Activated naive CD4-positive, alpha-beta T cell treated with Interleukin-2 at 50 U/mL for 16 hours (primary cell): ENCODE measurements around the gene JAKMIP2.
"Not testable (repeated sequence)": the region's sequence is repeated elsewhere in the genome, so short reads cannot be mapped to it uniquely, and the experiment has no call there.

Experiments
- DNase-seq: peaks from one replicate; pipeline ENCODE4 v3.0.0-alpha.2; 2020

Gene JAKMIP2

GRCh38 chr5:147743012-147743411 lies 39.5 kb downstream of the JAKMIP2 start:
- DNase-seq: no peak

GRCh38 chr5:147742151-147742550 lies 40.4 kb downstream of the JAKMIP2 start:
- no peak for DNase-seq

- no peak for DNase-seq
Measured at GRCh38 chr5:147740864-147741263, 41.7 kb downstream of the JAKMIP2 start.

DNA sequence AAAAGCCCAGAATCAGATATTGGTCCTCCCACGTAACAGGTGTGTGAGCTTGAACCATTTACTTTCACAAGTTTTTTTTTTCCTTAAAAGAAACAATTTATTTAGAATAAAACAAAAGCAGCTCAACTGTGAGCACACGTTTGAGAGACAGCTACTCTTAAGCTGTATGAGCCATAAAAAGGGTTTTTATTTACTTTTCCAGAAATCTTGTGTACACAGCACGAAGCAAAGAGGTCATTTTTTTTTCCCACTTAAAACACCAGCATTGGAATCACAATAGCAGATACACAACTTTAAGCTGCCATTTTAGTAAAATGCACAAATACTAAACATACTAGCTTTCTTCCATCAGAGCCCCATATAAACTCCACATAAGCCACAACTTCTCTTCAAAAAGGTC lies 44.6 kb downstream of the JAKMIP2 start:
- no peak for DNase-seq

- no peak for DNase-seq
Measured at GRCh38 chr5:147735621-147736125, 46.9 kb downstream of the JAKMIP2 start.

DNA sequence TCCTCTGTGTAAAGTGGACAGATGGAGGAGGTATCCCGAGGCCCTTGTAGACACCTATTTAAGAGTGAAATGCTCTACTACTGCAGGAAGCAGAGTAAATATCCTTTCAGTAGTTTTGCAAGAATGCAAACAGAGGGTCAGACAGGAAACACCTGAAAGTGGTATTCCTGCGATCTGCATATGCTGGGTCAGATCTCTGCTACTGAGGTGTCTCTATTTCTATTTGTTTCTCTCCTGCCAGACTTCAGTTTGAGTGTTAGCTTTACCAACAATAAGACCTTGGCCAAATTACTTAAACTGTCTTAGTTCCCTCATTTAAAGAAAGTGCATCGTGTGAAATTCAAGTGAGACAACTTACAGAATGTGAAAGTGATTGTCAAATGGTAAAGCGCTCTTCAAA lies 47.6 kb downstream of the JAKMIP2 start:
- DNase-seq: no peak

DNA sequence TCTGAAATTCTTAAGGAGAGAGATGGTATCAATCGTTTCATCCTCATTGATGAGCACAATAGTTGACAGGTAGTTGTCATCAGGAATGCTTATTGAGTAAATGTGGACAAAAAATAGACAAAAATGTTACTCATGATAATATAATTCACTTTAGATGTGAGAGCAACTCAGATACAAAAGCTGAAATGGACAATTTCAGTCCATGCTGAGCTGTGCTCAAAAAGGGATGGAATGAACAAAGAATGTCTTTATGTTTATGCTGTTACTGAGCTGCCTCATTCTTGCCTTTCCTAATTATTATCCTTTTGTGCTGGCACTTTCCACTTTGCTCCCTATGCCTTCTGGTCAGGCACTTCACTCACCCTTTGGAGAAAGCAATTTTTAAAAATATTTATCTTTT lies 49.5 kb downstream of the JAKMIP2 start:
- DNase-seq: no peak

DNA sequence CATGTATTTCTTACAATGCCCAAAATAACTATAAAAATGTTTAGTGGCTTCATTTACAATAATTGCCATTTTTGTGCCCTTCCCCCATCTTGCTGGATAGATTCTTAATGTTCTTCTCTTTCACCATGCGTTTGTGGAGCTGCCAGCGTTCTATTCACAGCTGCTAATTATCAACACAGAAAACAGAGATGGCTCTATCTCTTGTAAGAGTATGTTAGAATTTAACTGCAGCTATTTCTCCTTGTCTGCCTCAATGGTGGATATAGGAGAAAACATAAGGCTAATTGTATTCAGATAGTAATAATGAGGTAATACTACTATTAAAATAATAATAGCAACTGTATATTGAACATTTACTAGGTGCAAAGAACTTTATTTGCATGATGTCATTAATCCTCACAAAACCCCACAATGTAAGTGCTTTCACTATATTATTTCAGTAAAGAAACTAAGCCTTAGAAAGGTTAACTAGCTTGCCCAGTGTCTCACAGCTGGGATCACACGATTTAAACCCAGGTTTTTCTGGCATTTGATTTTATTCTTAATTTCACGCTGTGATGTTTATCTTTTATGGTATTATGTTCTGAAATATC lies 50.1 kb downstream of the JAKMIP2 start:
- no peak for DNase-seq

DNA sequence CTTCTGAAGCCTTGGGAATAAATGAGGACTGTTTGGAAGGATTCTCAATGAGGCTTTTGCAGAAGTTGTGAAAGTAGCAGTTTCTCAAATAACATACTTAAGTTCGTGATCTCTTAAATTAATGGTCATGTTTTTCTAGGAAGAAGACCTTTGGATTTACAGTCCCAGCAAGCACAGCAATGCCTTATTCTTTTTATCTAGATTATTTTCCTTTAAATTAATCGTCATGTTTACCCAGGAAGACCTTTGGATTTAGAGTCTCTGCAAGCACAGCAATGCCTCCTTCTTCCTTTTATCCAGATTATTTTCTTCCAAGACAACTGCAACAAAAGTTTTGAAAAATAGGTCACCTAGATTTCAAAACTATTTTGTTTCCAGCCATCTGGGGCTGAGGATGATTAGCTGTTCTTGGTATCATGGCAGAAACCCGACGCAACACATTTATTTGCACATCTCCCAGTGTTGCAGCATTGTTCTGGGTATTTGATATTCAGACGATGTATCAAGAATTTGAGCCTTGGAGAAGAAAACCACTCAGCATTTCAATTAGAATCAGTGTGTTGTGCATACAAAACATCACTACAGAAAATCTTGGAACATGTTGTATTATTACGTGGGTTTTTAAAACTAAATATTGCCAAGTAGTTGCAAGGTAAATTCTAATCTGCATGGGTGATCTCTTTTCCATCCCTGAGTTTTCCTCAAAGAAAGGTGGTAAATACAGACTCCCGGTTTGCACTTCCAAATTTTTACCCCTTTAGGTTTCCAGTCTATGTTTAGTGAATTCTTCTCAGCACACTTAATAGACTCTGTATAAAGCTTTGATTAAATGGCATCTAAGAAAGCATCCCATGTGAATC lies 50.9 kb downstream of the JAKMIP2 start:
- DNase-seq: no peak

GRCh38 chr5:147727200-147727599 lies 55.3 kb downstream of the JAKMIP2 start:
- DNase-seq: no peak

GRCh38 chr5:147721191-147721960 lies 61.2 kb downstream of the JAKMIP2 start:
- DNase-seq: not testable (repeated sequence)

GRCh38 chr5:147713550-147714295 lies 68.8 kb downstream of the JAKMIP2 start:
- no peak for DNase-seq

- no peak for DNase-seq
Measured at GRCh38 chr5:147712598-147712997, 69.9 kb downstream of the JAKMIP2 start.

DNA sequence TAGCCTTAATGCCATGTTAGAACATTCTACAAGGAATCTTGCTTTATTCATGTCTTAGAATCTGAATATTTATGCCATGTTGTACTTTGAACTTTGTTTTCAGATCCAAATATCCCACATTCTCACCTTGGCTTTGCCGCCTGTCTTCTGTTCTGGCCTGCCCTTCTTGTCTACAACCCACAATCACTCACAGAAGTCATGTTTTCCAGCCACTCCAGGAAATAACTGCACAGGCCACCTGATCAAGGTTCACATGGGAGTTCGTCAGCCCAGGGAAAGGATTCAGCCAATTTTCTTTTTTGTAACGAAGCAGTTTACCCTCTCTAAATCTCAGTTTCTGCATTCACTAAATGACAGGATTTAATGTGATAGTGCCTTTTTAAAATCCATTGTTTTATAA lies 70.5 kb downstream of the JAKMIP2 start:
- no peak for DNase-seq

DNA sequence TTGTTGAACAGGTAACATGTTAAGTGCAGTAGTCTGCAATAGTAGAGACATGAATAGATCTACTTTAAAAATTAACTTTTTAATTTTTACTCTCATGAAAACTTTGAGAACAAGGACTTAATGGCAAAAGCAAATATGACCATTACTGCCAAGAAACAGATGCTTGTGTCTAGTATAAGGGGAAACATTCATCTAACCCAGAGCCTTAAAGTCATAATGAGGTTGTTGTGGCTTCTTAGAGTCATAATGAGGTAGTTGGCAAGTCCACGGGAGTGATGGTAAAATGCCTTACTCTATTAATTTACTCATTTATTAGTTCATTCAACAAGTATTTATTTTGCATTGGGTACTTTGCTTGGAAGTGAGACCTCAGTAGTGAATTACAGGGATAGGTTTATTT lies 71.5 kb downstream of the JAKMIP2 start:
- DNase-seq: no peak

DNA sequence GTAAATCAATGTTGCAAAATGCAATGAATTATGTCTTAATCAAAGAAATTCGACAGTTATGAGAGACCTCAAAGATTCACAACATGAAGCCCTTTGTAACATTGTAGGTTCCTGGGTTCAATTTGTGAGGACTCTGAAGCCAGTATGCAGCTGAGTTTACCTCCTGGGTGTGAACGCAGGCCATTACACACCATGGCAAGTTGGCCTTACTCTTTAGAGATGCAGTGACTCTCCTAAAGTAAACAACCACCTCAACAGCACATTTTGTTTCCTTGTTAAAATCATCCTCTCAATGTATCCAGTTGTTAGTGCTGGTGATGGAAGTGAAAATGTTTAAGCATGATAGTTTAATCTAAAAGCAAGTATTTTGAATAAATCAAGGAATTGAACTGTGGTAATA lies 73.8 kb downstream of the JAKMIP2 start:
- DNase-seq: no peak

GRCh38 chr5:147704544-147704943 lies 78.0 kb downstream of the JAKMIP2 start:
- no peak for DNase-seq

DNA sequence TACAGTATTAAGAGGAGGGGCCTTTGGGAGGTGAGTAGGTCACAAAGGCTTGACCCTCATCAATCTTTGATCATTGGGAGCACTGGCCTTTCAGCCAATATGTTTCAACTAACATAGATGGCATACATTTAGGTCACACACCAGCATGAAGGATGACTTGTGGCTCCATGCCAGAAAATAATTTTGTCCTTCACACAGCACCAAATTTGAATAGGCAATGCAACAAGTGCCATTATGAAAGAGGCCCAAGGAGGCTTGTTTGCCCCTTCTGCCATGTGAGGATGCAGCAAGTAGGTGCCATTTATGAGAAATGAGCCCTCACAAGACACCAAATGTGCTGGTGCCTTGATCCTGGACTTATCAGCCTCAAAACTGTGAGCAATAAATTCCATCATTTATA lies 81.1 kb downstream of the JAKMIP2 start:
- no peak for DNase-seq

DNA sequence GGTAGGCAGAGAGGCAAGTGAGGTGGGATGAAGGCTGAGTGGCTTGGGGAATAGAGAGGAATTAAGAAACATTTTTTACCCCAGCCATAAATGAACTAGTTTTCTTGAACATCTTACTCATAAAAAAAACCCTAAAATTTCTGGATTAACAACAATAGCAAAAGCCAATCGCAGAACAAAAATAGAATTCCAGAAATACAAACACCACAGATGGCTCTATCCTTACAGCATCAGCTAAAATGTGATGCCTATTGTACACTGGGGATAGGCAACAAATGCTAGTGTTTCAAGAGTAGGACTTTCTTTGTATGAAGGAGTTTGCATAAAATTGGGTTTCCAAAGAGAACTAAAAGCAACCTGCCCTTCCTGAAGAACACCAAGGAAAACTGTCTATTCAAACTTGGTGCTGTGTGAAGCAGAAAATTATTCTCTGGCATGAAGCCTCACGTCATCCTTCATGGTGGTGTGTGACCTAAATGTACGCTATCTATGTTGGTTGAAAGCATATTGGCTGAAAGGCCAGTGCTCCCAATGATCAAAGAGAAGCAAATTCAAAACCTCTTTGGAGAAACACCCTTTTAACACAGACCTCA lies 82.9 kb downstream of the JAKMIP2 start:
- DNase-seq: no peak

DNA sequence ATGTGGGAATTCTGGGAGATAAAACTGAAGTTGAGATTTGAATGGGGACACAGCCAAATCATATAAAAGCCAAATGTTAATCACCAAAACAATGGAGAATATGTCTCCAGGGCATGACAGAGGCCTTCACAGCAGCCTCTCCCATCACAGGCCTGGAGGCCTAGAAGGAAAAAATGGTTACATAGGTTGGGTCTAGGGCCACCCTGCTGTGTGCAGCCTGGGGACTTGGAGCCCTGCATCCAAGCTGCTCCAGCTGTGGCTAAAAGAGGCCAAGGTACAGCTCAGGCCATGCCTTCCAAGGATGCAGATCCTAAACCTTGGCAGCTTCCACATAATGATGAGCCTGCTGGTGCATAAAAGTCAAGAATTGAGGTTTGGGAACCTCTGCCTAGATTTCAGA lies 85.1 kb downstream of the JAKMIP2 start:
- no peak for DNase-seq

GRCh38 chr5:147694772-147695171 lies 87.8 kb downstream of the JAKMIP2 start:
- DNase-seq: no peak

DNA sequence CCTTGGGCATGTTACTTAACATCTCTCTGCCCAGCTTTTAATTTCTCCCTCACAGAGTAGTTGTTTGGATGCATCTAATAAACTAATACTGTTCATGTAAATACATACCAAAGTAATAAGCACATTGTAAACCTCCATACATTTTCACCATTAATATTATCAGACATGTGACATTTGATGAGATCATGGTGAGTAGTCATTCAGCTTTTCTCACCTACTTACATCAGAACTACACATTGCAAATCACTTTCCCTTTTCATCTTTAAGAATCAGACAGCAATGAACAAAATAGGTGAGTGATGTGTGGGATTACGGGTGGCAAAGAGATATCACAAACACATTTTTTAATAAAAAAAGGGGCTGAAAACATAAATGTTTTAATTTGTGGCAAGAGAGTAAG lies 89.3 kb downstream of the JAKMIP2 start:
- DNase-seq: no peak

- no peak for DNase-seq
Measured at GRCh38 chr5:147691130-147691529, 91.4 kb downstream of the JAKMIP2 start.
